SJSA1 (cell line): Measurements from ENCODE around the gene PSTK. TPM values are rescaled to one million over a fixed set of nuclear protein-coding genes. Genes with fewer than 3 reads are reported as not detected.

Experiments used
- DNase-seq, 2 experiments: peaks; one replicate each; pipeline ENCODE4 v3.0.0-alpha.2; 2015 to 2020; ENCODE audit warnings: low spot score in 2 of 2, low read depth in 1 of 2
- H3K27ac ChIP-seq: fragments of 250-450 bp; sonication (Bioruptor Pico); 2 replicates; pipeline ENCODE4 v1.5.1; 2020; ENCODE audit warnings: mild to moderate bottlenecking, moderate library complexity
- H3K27me3 ChIP-seq: fragments of 250-450 bp; sonication (Bioruptor Pico); replicated peaks from 2 replicates; pipeline ENCODE4 v1.5.1; 2020; ENCODE audit warnings: mild to moderate bottlenecking, moderate library complexity
- H3K36me3 ChIP-seq: fragments of 250-450 bp; sonication (Bioruptor Pico); 2 replicates; pipeline ENCODE4 v1.5.1; 2020; ENCODE audit warnings: mild to moderate bottlenecking
- H3K4me1 ChIP-seq: fragments of 250-450 bp; sonication (Bioruptor Pico); replicated peaks from 2 replicates; pipeline ENCODE4 v1.6.1; 2021; ENCODE audit warnings: mild to moderate bottlenecking
- H3K4me3 ChIP-seq: fragments of 250-450 bp; sonication (Bioruptor Pico); 2 replicates; pipeline ENCODE4 v1.5.1; 2020; ENCODE audit warnings: mild to moderate bottlenecking
- H3K9me3 ChIP-seq: fragments of 250-450 bp; sonication (Bioruptor Pico); replicated peaks from 2 replicates; pipeline ENCODE4 v1.5.1; 2020; ENCODE audit warnings: mild to moderate bottlenecking
- total RNA-seq: library from RNA; depleted of rRNA; stranded (reverse); fragments of >200 nt; shearing (Covaris generic); gene quantifications from 2 replicates; pipeline ENCODE4 v1.2.3, GENCODE V29; 2014

The PSTK gene
- total RNA-seq, 1 experiment from 2014 or later: 6.2 TPM

- DNase-seq: peak in 1 of 2 experiments; percentile 2
- H3K9me3 ChIP-seq: no peaks in the 10 kb centered on the region
- H3K27me3 ChIP-seq: no peaks in the 10 kb centered on the region
- peaks cover 29% of the 10 kb centered on the region; the same call in 1 of the 2 replicates for H3K36me3 ChIP-seq
- no peak overlapping the region for H3K4me3 ChIP-seq
- H3K27ac ChIP-seq: no peak overlapping the region
- H3K4me1 ChIP-seq: peaks cover 7% of the 10 kb centered on the region
These were observed 19.1 kb downstream of the PSTK start for GRCh38 chr10:122999347-122999746.

GRCh38 chr10:123000155-123000554 is 20.0 kb downstream of the PSTK start:
- Histone ChIP-seq H3K27ac (no peak overlapping the region), H3K27me3 (no peaks in the 10 kb centered on the region), H3K4me3 (no peak overlapping the region), H3K4me1 (peaks cover 7% of the 10 kb centered on the region), H3K36me3 (peaks cover 22% of the 10 kb centered on the region; the same call in 1 of the 2 replicates), H3K9me3 (no peaks in the 10 kb centered on the region)
- no peak for DNase-seq

GRCh38 chr10:123001370-123001769 is 21.2 kb downstream of the PSTK start:
- Histone ChIP-seq H3K4me1 (peaks cover 7% of the 10 kb centered on the region), H3K4me3 (no peak overlapping the region), H3K27me3 (no peaks in the 10 kb centered on the region), H3K9me3 (no peaks in the 10 kb centered on the region), H3K36me3 (peaks cover 13% of the 10 kb centered on the region; the same call in 1 of the 2 replicates), H3K27ac (no peak overlapping the region)
- DNase-seq: no peak

- Histone ChIP-seq H3K9me3 (no peaks in the 10 kb centered on the region), H3K36me3 (peaks cover 5% of the 10 kb centered on the region), H3K27ac (no peak overlapping the region), H3K27me3 (no peaks in the 10 kb centered on the region), H3K4me1 (peaks cover 15% of the 10 kb centered on the region), H3K4me3 (no peak overlapping the region)
- DNase-seq: no peak
These were observed 24.1 kb downstream of the PSTK start for GRCh38 chr10:123004298-123004697.

GRCh38 chr10:123007558-123008354 is 27.6 kb downstream of the PSTK start:
- no peaks in the 10 kb centered on the region for H3K9me3 ChIP-seq
- H3K4me1 ChIP-seq: peaks cover 15% of the 10 kb centered on the region
- peak in 1 of 2 experiments; percentile 39 for DNase-seq
- H3K27me3 ChIP-seq: no peaks in the 10 kb centered on the region
- H3K36me3 ChIP-seq: peaks cover 5% of the 10 kb centered on the region
- no peak overlapping the region for H3K27ac ChIP-seq
- H3K4me3 ChIP-seq: peak overlapping the region; percentile 91

GRCh38 chr10:123008355-123009104 is 28.3 kb downstream of the PSTK start, which contains the start of the genes ACADSB and IKZF5:
ACADSB (plus strand) TSS chr10:123009006; CDS start chr10:123009030, 24 bp downstream.
IKZF5 (minus strand) TSS chr10:123008795; CDS start chr10:122998625, 10,170 bp downstream.
- DNase-seq: peak; percentile 93 to 97
- Histone ChIP-seq H3K27me3 (no peaks in the 10 kb centered on the region), H3K36me3 (peaks cover 5% of the 10 kb centered on the region), H3K4me1 (peaks cover 15% of the 10 kb centered on the region), H3K27ac (peak within 1 kb of the TSS; percentile 58), H3K4me3 (peak within 1 kb of the TSS; percentile 91), H3K9me3 (no peaks in the 10 kb centered on the region)

GRCh38 chr10:123009105-123009820 is 29.1 kb downstream of the PSTK start:
- H3K27ac ChIP-seq: no peak overlapping the region

GRCh38 chr10:123011987-123012386 is 31.8 kb downstream of the PSTK start:
- peaks cover 5% of the 10 kb centered on the region for H3K36me3 ChIP-seq
- no peaks in the 10 kb centered on the region for H3K27me3 ChIP-seq
- H3K4me1 ChIP-seq: peaks cover 15% of the 10 kb centered on the region
- H3K27ac ChIP-seq: no peak overlapping the region
- H3K9me3 ChIP-seq: no peaks in the 10 kb centered on the region
- H3K4me3 ChIP-seq: no peak overlapping the region
- DNase-seq: no peak

More at GRCh38 chr10:123009105-123009820, 29.1 kb downstream of the PSTK start:
- Histone ChIP-seq H3K27me3 (no peaks in the 10 kb centered on the region), H3K9me3 (no peaks in the 10 kb centered on the region), H3K36me3 (peaks cover 5% of the 10 kb centered on the region), H3K4me3 (peak overlapping the region; percentile 91), H3K4me1 (peaks cover 15% of the 10 kb centered on the region)
- peak in 1 of 2 experiments; percentile 23 for DNase-seq

- no peaks in the 10 kb centered on the region for H3K9me3 ChIP-seq
- DNase-seq: no peak
- H3K36me3 ChIP-seq: no peaks in the 10 kb centered on the region; the same call in 1 of the 2 replicates
- H3K27ac ChIP-seq: no peak overlapping the region
- H3K4me1 ChIP-seq: peaks cover 7% of the 10 kb centered on the region; the same call in 1 of the 2 replicates
- no peaks in the 10 kb centered on the region for H3K27me3 ChIP-seq
- no peak overlapping the region for H3K4me3 ChIP-seq
These were observed 33.5 kb downstream of the PSTK start for GRCh38 chr10:123013456-123014419.

- Histone ChIP-seq H3K27ac (no peak overlapping the region), H3K36me3 (no peaks in the 10 kb centered on the region), H3K4me3 (no peak overlapping the region), H3K9me3 (no peaks in the 10 kb centered on the region), H3K4me1 (no peaks in the 10 kb centered on the region), H3K27me3 (no peaks in the 10 kb centered on the region)
- DNase-seq: no peak
These were observed 34.6 kb downstream of the PSTK start for GRCh38 chr10:123014772-123015171.

GRCh38 chr10:123016228-123016627 is 36.0 kb downstream of the PSTK start:
- Histone ChIP-seq H3K9me3 (no peaks in the 10 kb centered on the region), H3K4me1 (no peaks in the 10 kb centered on the region), H3K4me3 (no peak overlapping the region), H3K27ac (no peak overlapping the region), H3K27me3 (no peaks in the 10 kb centered on the region), H3K36me3 (no peaks in the 10 kb centered on the region)
- DNase-seq: no peak

GRCh38 chr10:123017421-123018165 is 37.4 kb downstream of the PSTK start:
- no peak overlapping the region for H3K4me3 ChIP-seq
- no peaks in the 10 kb centered on the region for H3K36me3 ChIP-seq

More at GRCh38 chr10:123017421-123018165, 37.4 kb downstream of the PSTK start:
- Histone ChIP-seq H3K27me3 (no peaks in the 10 kb centered on the region), H3K4me1 (no peaks in the 10 kb centered on the region), H3K9me3 (no peaks in the 10 kb centered on the region), H3K27ac (no peak overlapping the region)
- no peak for DNase-seq
